Sigmoid colon (tissue), 7 donors: Measurements from ENCODE around the gene GPR32. TPM values are rescaled to one million over a fixed set of nuclear protein-coding genes. Genes with fewer than 3 reads are reported as not detected.

Source experiments
- DNase-seq: peaks from one replicate; pipeline ENCODE4 v3.0.0-alpha.2; 2019
- H3K27ac ChIP-seq, 4 donors: fragments of 200-600 bp; sonication (generic); one replicate each; pipeline ENCODE4 v1.5.1; 2016 to 2019; ENCODE audit warnings: mild to moderate bottlenecking in 1 of 4
- H3K27me3 ChIP-seq, 3 donors: fragments of 200-600 bp; sonication (generic); one replicate each; pipeline ENCODE4 v1.5.1; 2019; ENCODE audit warnings: mild to moderate bottlenecking in 1 of 3
- H3K36me3 ChIP-seq, 4 donors: fragments of 200-600 bp; sonication (generic); one replicate each; pipeline ENCODE4 v1.5.1; 2016 to 2019
- H3K4me1 ChIP-seq, 4 donors: fragments of 200-600 bp; sonication (generic); one replicate each; pipeline ENCODE4 v1.5.1; 2017 to 2019
- H3K4me3 ChIP-seq, 4 donors: fragments of 200-600 bp; sonication (generic); one replicate each; pipeline ENCODE4 v1.5.1; 2017 to 2019; ENCODE audit warnings: mild to moderate bottlenecking in 2 of 4, moderate library complexity in 1 of 4
- H3K9me3 ChIP-seq, 4 donors: fragments of 200-600 bp in 3 of 4; sonication (generic) in 3 of 4; one replicate each; pipeline versions ENCODE4 v1.5.1 to v1.6.1; 2013 to 2019
- CTCF ChIP-seq, 4 experiments: fragments of 450-650 bp in 3 of 4; fragments of 200-600 bp in 1 of 4; IDR thresholded peaks; one replicate each; pipeline ENCODE4 v1.5.1; 2016 to 2019; ENCODE audit warnings: antibody characterized with exemption in 4 of 4, mild to moderate bottlenecking in 3 of 4, moderate library complexity in 2 of 4
- EP300 ChIP-seq, 4 donors: sonication (generic); formaldehyde crosslinking; IDR thresholded peaks; one replicate each; pipeline ENCODE4 v1.6.1; 2017; ENCODE audit warnings: antibody characterized with exemption in 4 of 4
- POLR2A ChIP-seq, 2 donors: fragments of 450-650 bp; IDR thresholded peaks; one replicate each; pipeline ENCODE4 v1.6.1; 2016; ENCODE audit warnings: antibody characterized with exemption in 2 of 2, mild to moderate bottlenecking in 2 of 2, moderate library complexity in 2 of 2
- POLR2AphosphoS5 ChIP-seq, 4 donors: sonication (generic); formaldehyde crosslinking; IDR thresholded peaks; one replicate each; pipeline ENCODE4 v1.6.1; 2017; ENCODE audit warnings: antibody characterized with exemption in 4 of 4
- WGBS, 2 donors: extraction: QIAGEN DNeasy Blood & Tissue Kit; methylation state at CpG; one replicate each; pipeline ENCODE4 v1.1.7; 2013; 5-methylcytosine and 5-hydroxymethylcytosine counted together
- intact Hi-C: fragments of 100-400 bp; cut with DNase I; formaldehyde crosslinking; loops from one replicate; pipeline ENCODE4 v1.15.1; 2023
- polyA plus RNA-seq, 3 donors: library from polyadenylated mRNA; stranded (reverse); fragments of 200-250 nt; gene quantifications; one replicate each; pipeline ENCODE4 v1.2.3, GENCODE V29; 2013
- total RNA-seq, 4 donors: library from RNA; depleted of rRNA; stranded (reverse); fragments of >200 nt; gene quantifications; one replicate each; pipeline ENCODE4 v1.1.0, GENCODE V29; 2016
- donor health status: healthy with polysubstance abuse.
- donor health status: Bipolar disorder and iron deficiency.
- donor health status: healthy.

Gene GPR32
- total and polyA plus RNA-seq, 7 donors: not detected

- intact Hi-C loops: no loop called here
- 49 to 80% methylated on average over 47 of the region's 47 CpGs for WGBS, 2 donors
- TF ChIP-seq EP300 (IDR thresholded peaks at IDR 0.05) (no peak), POLR2AphosphoS5 (IDR thresholded peaks at IDR 0.05) (no peak), CTCF (IDR thresholded peaks at IDR 0.05) (no peak), POLR2A (IDR thresholded peaks at IDR 0.05) (no peak)
Observed at GRCh38 chr19:50791594-50792271, 21.5 kb downstream of the GPR32 start.

GRCh38 chr19:50792272-50793250 is 22.3 kb downstream of the GPR32 start:
- Histone ChIP-seq H3K27me3 (peaks cover 0 to 4% (median 0%) of the 10 kb centered on the region in 3 donors), H3K9me3 (no peaks in the 10 kb centered on the region), H3K36me3 (peaks cover 0 to 17% (median 0%) of the 10 kb centered on the region in 4 donors), H3K4me1 (no peaks in the 10 kb centered on the region), H3K4me3 (no peak overlapping the region), H3K27ac (no peak overlapping the region)
- TF ChIP-seq EP300 (IDR thresholded peaks at IDR 0.05): no peak
- no peak for TF ChIP-seq POLR2AphosphoS5 (IDR thresholded peaks at IDR 0.05)
- intact Hi-C loops: no loop called here
- 82 to 89% methylated on average over 13 of the region's 13 CpGs for WGBS, 2 donors
- no peak for DNase-seq

More at GRCh38 chr19:50791594-50792271, 21.5 kb downstream of the GPR32 start:
- no peak for DNase-seq
- Histone ChIP-seq H3K36me3 (peaks cover 0 to 10% (median 0%) of the 10 kb centered on the region in 4 donors), H3K9me3 (no peaks in the 10 kb centered on the region), H3K4me1 (no peaks in the 10 kb centered on the region), H3K27me3 (peaks cover 0 to 4% (median 0%) of the 10 kb centered on the region in 3 donors), H3K27ac (no peak overlapping the region), H3K4me3 (no peak overlapping the region)

GRCh38 chr19:50793558-50794065 is 23.3 kb downstream of the GPR32 start:
- intact Hi-C loops: no loop called here
- H3K36me3 ChIP-seq: peaks cover 0 to 28% (median 6%) of the 10 kb centered on the region in 4 donors
- peaks cover 0 to 4% (median 0%) of the 10 kb centered on the region in 3 donors for H3K27me3 ChIP-seq
- WGBS, 2 donors: 56 to 71% methylated on average over 11 of the region's 11 CpGs
- no peaks in the 10 kb centered on the region for H3K9me3 ChIP-seq
- H3K4me3 ChIP-seq: no peak overlapping the region
- no peaks in the 10 kb centered on the region for H3K4me1 ChIP-seq
- no peak for DNase-seq
- TF ChIP-seq CTCF (IDR thresholded peaks at IDR 0.05) (no peak), POLR2AphosphoS5 (IDR thresholded peaks at IDR 0.05) (no peak), POLR2A (IDR thresholded peaks at IDR 0.05) (no peak), EP300 (IDR thresholded peaks at IDR 0.05) (no peak)
- no peak overlapping the region for H3K27ac ChIP-seq

- no peak overlapping the region for H3K4me3 ChIP-seq
- peaks cover 0 to 4% (median 0%) of the 10 kb centered on the region in 3 donors for H3K27me3 ChIP-seq
- no peak for DNase-seq
- peaks cover 0 to 34% (median 9%) of the 10 kb centered on the region in 4 donors for H3K36me3 ChIP-seq
- no peak for TF ChIP-seq CTCF (IDR thresholded peaks at IDR 0.05)
- no peak for TF ChIP-seq EP300 (IDR thresholded peaks at IDR 0.05)
- no peak for TF ChIP-seq POLR2A (IDR thresholded peaks at IDR 0.05)
- no peak for TF ChIP-seq POLR2AphosphoS5 (IDR thresholded peaks at IDR 0.05)
- intact Hi-C loops: no loop called here
- WGBS, 2 donors: 10 to 28% methylated on average over 16 of the region's 16 CpGs
- no peaks in the 10 kb centered on the region for H3K4me1 ChIP-seq
- H3K27ac ChIP-seq: no peak overlapping the region
- H3K9me3 ChIP-seq: no peaks in the 10 kb centered on the region
Observed at GRCh38 chr19:50794074-50794875, 24.0 kb downstream of the GPR32 start.
